ENCODE results near the gene CLEC3B.

The CLEC3B gene

DNA sequence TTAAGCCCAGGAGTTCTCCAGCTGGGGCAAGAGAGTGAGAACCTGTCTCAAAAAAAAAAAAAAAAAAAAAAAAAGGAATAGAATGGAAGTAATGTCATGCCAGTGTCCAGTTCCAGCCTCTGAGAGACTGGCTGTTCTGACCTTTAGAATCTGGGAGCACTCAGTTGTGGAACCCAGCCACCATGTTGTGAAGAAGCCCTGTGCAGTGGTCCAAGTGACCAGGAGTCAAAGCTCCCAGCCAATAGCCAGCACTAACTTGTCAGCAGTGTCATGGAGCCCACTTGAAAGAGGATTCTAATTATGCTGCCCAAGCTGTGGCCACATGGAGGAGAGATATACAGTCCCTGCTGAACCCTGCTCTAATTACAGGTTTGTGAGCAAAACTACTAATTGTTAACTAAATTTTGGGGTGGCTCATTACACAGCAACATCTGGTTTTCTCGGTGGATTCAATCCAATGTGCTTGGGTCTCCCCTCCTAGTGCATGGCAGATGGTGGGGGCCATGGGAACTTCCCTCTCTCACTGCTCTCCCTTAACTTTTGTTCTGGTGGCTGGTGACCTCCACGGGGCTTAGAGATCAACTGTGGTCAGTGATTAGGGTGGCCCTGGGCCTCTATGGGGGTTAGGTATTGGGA is 55.5 kb downstream of the CLEC3B start:
- no peak for TF ChIP-seq EZH2phosphoT487 (IDR thresholded peaks at IDR 0.05; ENCODE audit: borderline replicate concordance, low read length)
- TF ChIP-seq, protein P1, sequence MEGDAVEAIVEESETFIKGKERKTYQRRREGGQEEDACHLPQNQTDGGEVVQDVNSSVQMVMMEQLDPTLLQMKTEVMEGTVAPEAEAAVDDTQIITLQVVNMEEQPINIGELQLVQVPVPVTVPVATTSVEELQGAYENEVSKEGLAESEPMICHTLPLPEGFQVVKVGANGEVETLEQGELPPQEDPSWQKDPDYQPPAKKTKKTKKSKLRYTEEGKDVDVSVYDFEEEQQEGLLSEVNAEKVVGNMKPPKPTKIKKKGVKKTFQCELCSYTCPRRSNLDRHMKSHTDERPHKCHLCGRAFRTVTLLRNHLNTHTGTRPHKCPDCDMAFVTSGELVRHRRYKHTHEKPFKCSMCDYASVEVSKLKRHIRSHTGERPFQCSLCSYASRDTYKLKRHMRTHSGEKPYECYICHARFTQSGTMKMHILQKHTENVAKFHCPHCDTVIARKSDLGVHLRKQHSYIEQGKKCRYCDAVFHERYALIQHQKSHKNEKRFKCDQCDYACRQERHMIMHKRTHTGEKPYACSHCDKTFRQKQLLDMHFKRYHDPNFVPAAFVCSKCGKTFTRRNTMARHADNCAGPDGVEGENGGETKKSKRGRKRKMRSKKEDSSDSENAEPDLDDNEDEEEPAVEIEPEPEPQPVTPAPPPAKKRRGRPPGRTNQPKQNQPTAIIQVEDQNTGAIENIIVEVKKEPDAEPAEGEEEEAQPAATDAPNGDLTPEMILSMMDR (IDR thresholded peaks at IDR 0.05; ENCODE audit: low read depth, low read length, poor library complexity, severe bottlenecking), result no peak
- no peaks in the 10 kb centered on the region for H3F3A ChIP-seq (ENCODE audit: control insufficient read depth, insufficient read depth)
- no peak overlapping the region for H3K4me2 ChIP-seq (ENCODE audit: low read length)
- no peaks in the 10 kb centered on the region for H4K20me1 ChIP-seq (ENCODE audit: control insufficient read depth, insufficient read depth, low read depth, low read length)
- H3K27me3 ChIP-seq (ENCODE audit: control insufficient read depth, low read length), result no peaks in the 10 kb centered on the region
- H3K79me2 ChIP-seq (ENCODE audit: control insufficient read depth, low read length), result no peaks in the 10 kb centered on the region
- no peak overlapping the region for H3K27ac ChIP-seq (ENCODE audit: low read depth, low read length)
- H3K4me3 ChIP-seq (ENCODE audit: low read length), result no peak overlapping the region
- H3K4me1 ChIP-seq (ENCODE audit: control insufficient read depth, low read length), result no peaks in the 10 kb centered on the region
- H3K9me2 ChIP-seq (replicated peaks; ENCODE audit: control insufficient read depth, low read length), result no peaks in the 10 kb centered on the region
- no peaks in the 10 kb centered on the region for H3K9me3 ChIP-seq (ENCODE audit: control insufficient read depth, insufficient read depth, low read length)
- H3K36me3 ChIP-seq (ENCODE audit: control insufficient read depth, low read length), result no peaks in the 10 kb centered on the region

DNA sequence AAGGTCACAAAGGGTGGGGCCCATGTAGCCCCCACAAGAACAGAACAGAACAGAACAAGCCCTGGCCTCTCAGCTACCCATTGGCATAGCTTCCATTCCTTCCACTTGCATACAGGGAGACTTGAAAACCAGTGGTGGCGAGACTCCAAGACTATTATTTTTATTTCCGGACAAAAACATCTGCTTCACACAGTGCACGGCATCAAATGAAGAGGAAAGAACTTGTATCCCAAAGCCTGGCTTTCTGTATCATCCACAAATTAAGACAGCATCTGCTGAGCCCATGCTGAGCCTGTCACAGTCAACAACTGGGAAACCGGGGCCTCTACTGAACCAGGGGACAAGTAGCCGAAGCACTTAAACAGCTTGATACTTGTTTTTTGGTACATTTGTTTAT is 56.0 kb downstream of the CLEC3B start:
- Histone ChIP-seq H3K9me3 (ENCODE audit: control insufficient read depth, insufficient read depth, low read length) (no peaks in the 10 kb centered on the region), H3F3A (ENCODE audit: control insufficient read depth, insufficient read depth) (no peaks in the 10 kb centered on the region), H3K36me3 (ENCODE audit: control insufficient read depth, low read length) (no peaks in the 10 kb centered on the region), H3K27ac (ENCODE audit: low read depth, low read length) (no peak overlapping the region), H3K4me2 (ENCODE audit: low read length) (no peak overlapping the region), H3K4me1 (ENCODE audit: control insufficient read depth, low read length) (no peaks in the 10 kb centered on the region), H3K27me3 (ENCODE audit: control insufficient read depth, low read length) (no peaks in the 10 kb centered on the region), H3K9me2 (replicated peaks; ENCODE audit: control insufficient read depth, low read length) (no peaks in the 10 kb centered on the region), H3K79me2 (ENCODE audit: control insufficient read depth, low read length) (no peaks in the 10 kb centered on the region), H3K4me3 (ENCODE audit: low read length) (no peak overlapping the region), H4K20me1 (ENCODE audit: control insufficient read depth, insufficient read depth, low read depth, low read length) (no peaks in the 10 kb centered on the region)
- TF ChIP-seq, protein P1 (IDR thresholded peaks at IDR 0.05; ENCODE audit: low read depth, low read length, poor library complexity, severe bottlenecking), result no peak
- TF ChIP-seq EZH2phosphoT487 (IDR thresholded peaks at IDR 0.05; ENCODE audit: borderline replicate concordance, low read length), result no peak

DNA sequence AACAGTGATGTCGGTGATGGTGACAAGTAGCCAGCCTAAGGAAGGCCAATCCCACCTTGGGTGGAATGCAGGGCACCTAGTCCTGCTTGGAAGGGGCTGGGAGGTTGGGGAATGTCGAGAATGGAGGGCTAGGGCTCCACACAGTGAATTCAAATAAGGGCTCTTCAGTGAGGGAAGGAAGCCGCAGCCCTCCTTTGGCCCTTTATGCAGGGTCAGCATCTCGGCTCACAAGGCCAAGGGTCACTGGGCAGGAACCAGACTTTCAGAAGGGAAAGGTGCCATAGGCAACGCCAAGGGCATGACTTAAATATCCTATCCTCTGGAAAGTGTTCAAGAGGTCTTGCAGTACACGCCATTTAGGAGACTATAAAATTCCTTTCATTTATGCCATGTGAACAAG is 56.9 kb downstream of the CLEC3B start:
- no peak for TF ChIP-seq EZH2phosphoT487 (IDR thresholded peaks at IDR 0.05; ENCODE audit: borderline replicate concordance, low read length)
- TF ChIP-seq, protein P1 (IDR thresholded peaks at IDR 0.05; ENCODE audit: low read depth, low read length, poor library complexity, severe bottlenecking), result no peak
- Histone ChIP-seq H4K20me1 (ENCODE audit: control insufficient read depth, insufficient read depth, low read depth, low read length) (no peaks in the 10 kb centered on the region), H3K4me1 (ENCODE audit: control insufficient read depth, low read length) (no peaks in the 10 kb centered on the region), H3K27me3 (ENCODE audit: control insufficient read depth, low read length) (no peaks in the 10 kb centered on the region), H3K9me3 (ENCODE audit: control insufficient read depth, insufficient read depth, low read length) (no peaks in the 10 kb centered on the region), H3K4me2 (ENCODE audit: low read length) (no peak overlapping the region), H3K27ac (ENCODE audit: low read depth, low read length) (no peak overlapping the region), H3K4me3 (ENCODE audit: low read length) (no peak overlapping the region), H3F3A (ENCODE audit: control insufficient read depth, insufficient read depth) (no peaks in the 10 kb centered on the region), H3K36me3 (ENCODE audit: control insufficient read depth, low read length) (no peaks in the 10 kb centered on the region), H3K79me2 (ENCODE audit: control insufficient read depth, low read length) (no peaks in the 10 kb centered on the region), H3K9me2 (replicated peaks; ENCODE audit: control insufficient read depth, low read length) (no peaks in the 10 kb centered on the region)
